ENCODE data around the gene NRROS. TPM values are rescaled to one million over a fixed set of nuclear protein-coding genes. Genes with fewer than 3 reads are reported as not detected.

The NRROS gene
- total RNA-seq, 1 experiment from 2014 or later, result not detected

DNA sequence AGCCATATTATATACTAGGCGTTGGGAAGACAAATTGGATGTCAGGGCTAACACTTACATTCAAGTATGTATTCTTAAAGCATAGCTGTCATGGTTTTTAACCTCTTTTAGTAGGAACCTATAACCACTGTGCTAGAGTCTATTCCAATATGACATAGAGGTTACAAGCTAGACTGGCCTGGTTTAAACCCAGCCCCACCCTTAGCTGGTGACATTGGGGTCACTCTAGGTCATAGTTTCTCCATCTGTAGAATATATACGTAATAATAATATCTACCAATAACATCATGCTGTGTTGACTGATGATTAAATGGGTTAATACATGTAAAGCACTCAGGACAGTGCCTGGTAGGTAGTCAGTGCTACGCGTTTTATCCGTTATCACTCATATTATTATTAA lies 16.7 kb downstream of the NRROS start:
- Histone ChIP-seq H3K9me3 (no peaks in the 10 kb centered on the region), H3K36me3 (no peaks in the 10 kb centered on the region), H3K27me3 (no peaks in the 10 kb centered on the region), H3K4me3 (no peak overlapping the region)
- DNase-seq, result no peak

DNA sequence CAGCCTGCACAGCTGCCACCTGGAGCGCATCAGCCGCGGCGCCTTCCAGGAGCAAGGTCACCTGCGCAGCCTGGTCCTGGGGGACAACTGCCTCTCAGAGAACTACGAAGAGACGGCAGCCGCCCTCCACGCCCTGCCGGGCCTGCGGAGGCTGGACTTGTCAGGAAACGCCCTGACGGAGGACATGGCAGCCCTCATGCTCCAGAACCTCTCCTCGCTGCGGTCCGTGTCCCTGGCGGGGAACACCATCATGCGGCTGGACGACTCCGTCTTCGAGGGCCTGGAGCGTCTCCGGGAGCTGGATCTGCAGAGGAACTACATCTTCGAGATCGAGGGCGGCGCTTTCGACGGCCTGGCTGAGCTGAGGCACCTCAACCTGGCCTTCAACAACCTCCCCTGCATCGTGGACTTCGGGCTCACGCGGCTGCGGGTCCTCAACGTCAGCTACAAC lies 20.4 kb downstream of the NRROS start:
- H3K9me3 ChIP-seq, result no peaks in the 10 kb centered on the region
- no peaks in the 10 kb centered on the region for H3K36me3 ChIP-seq
- no peaks in the 10 kb centered on the region for H3K27me3 ChIP-seq
- H3K4me3 ChIP-seq, result no peak overlapping the region
- DNase-seq, result no peak

DNA sequence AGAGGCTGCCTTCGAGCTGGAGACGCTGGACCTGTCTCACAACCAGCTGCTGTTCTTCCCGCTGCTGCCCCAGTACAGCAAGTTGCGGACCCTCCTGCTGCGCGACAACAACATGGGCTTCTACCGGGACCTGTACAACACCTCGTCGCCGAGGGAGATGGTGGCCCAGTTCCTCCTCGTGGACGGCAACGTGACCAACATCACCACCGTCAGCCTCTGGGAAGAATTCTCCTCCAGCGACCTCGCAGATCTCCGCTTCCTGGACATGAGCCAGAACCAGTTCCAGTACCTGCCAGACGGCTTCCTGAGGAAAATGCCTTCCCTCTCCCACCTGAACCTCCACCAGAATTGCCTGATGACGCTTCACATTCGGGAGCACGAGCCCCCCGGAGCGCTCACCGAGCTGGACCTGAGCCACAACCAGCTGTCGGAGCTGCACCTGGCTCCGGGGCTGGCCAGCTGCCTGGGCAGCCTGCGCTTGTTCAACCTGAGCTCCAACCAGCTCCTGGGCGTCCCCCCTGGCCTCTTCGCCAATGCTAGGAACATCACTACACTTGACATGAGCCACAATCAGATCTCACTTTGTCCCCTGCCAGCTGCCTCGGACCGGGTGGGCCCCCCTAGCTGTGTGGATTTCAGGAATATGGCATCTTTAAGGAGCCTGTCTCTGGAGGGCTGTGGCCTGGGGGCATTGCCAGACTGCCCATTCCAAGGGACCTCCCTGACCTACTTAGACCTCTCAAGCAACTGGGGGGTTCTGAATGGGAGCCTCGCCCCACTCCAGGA lies 21.1 kb downstream of the NRROS start:
- no peaks in the 10 kb centered on the region for H3K9me3 ChIP-seq
- DNase-seq, result no peak
- H3K4me3 ChIP-seq, result no peak overlapping the region
- no peaks in the 10 kb centered on the region for H3K27me3 ChIP-seq
- no peaks in the 10 kb centered on the region for H3K36me3 ChIP-seq

DNA sequence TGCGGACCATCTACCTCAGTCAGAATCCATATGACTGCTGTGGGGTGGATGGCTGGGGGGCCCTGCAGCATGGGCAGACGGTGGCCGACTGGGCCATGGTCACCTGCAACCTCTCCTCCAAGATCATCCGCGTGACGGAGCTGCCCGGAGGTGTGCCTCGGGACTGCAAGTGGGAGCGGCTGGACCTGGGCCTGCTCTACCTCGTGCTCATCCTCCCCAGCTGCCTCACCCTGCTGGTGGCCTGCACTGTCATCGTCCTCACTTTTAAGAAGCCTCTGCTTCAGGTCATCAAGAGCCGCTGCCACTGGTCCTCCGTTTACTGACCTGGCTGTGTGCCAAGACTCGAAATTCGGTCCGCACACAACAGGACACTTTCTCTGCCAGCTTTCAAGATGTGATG lies 21.9 kb downstream of the NRROS start:
- H3K27me3 ChIP-seq, result no peaks in the 10 kb centered on the region
- DNase-seq, result no peak
- no peak overlapping the region for H3K4me3 ChIP-seq
- H3K9me3 ChIP-seq, result no peaks in the 10 kb centered on the region
- H3K36me3 ChIP-seq, result no peaks in the 10 kb centered on the region

DNA sequence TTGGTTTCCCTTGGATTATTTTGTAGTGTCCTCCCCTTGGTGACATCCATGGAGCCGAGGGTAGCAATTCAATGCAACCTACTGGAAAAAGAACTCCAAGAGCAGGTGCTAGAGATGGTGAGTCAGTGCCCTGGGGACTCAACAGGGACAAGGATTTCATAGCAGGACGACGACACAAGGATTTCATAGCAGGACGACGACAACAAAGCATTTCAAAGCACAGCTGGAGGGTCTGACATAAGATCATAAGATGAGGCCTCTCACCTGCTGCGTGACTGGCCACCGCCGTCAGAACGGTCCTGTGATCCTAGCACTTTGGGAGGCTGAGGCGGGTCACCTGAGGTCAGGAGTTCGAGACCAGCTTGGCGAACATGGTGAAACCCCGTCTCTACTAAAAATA lies 22.5 kb downstream of the NRROS start:
- H3K27me3 ChIP-seq, result no peaks in the 10 kb centered on the region
- no peak for DNase-seq
- H3K36me3 ChIP-seq, result no peaks in the 10 kb centered on the region
- no peaks in the 10 kb centered on the region for H3K9me3 ChIP-seq
- no peak overlapping the region for H3K4me3 ChIP-seq

DNA sequence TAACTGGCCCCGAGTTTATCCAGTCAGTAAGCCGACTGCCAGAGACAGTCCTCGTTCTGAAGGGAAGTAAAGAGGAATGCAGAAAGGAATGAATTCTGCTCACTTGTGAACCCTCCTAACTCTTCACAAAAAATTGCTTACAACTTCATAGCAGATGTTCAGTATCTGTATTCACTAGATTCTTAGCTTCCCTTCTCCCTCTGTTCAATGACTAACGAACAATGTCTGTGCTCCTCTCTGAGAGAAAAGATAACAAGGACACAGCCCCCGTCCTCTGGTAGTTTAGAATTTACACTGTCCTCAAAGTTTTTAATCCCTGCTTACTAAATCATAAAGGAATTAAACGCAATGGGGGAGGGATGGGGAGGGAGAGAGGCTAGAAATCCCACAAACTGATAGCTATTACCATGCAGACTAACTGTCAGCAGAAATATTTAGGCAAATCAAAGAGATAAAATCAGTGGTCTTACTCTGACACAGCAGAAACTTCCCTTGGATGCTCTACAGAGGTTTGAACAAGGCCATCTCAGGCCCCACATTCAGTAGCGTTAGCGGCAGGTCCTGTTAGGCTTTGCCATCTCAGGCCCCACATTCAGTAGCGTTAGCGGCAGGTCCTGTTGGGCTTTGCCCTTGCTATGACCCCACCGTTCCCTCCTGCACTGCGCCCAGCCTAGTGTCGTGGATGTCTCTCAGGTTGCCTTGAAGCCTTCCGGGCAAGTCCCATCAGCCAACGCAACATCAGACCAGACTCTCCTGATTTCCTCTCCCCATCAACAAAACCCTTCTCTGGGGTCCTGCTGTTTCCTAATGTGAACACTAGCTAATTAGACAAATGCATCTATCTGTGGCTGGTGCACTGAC lies 23.4 kb downstream of the NRROS start:
- Histone ChIP-seq H3K9me3 (no peaks in the 10 kb centered on the region), H3K4me3 (no peak overlapping the region), H3K27me3 (peaks cover 3% of the 10 kb centered on the region; the same call in 1 of the 2 replicates), H3K36me3 (no peaks in the 10 kb centered on the region)
- DNase-seq, result no peak

DNA sequence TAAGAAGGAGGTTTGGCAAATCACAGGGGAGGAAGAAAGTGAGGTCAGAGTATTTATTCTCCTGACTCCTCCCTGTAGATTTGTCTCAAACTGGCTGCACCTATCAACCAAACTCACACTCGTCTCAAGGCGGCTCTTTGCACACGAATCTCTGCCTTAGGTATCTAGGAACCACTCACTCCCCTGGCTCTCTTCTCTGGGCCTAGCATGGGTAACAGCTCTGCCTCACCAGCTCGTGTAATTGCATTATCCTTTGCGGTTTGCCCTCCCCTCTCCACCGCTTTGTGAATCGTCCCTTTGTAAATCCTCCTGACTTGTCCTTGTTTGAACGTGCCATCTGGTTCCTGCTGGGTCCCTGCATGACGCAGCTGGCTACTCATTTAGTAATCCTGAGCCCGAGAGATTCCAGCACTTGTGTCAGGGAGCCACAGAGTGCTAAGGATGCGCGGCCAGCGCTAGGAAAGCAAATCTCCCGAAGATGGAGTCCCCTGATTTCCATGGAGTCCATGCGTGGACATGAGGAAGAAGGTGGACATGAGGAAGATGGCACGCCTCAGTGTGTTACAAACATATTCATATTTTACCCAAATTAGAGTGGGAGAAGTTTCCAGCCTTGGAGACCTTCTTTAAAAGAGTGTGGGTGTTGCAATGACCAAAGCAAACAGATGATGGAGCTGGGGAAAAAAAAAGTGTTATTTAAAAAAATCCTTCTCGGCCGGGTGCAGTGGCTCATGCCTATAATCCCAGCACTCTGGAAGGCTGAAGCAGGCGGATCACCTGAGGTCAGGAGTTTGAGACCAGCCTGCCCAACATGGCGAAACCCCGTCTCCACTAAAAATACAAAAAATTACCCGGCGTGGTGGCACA lies 26.7 kb downstream of the NRROS start:
- Histone ChIP-seq H3K27me3 (peaks cover 19% of the 10 kb centered on the region), H3K4me3 (no peak overlapping the region), H3K9me3 (no peaks in the 10 kb centered on the region), H3K36me3 (no peaks in the 10 kb centered on the region)
- peak; percentile 86 for DNase-seq

DNA sequence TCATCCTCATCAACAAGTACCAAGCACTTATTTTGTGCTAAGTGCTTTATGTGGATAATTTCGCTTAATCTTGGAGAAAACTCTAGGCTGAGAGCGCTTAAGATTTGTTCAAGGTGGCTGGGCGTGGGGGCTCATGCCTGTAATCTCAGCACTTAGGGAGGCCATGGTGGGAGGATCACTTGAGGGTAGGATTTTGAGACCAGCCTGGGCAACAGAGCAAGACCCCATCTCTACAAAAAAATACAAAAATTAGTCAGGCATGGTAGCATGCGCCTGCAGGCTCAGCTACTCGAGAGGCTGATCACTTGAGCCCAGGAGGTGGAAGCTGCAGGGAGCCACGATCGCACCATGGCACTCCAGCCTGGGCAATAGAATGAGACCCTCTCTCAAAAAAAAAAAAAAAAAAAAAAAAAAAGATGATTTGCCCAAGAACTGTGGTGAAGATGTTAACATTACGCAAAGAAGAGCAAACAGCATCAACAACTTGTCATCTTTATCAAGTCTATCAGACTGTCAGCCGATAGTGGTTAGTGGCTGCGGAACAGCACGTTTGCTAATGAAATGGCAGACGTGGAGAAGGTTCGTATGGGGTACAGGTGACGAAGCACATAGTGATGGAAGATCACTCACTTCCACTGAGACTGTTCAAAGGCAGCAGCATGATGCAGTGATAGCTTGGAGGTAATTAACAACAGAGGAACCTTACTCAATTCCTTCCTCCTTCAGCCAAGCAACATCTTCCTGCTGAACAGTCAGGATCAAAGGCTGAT lies 27.7 kb downstream of the NRROS start:
- no peaks in the 10 kb centered on the region for H3K36me3 ChIP-seq
- no peaks in the 10 kb centered on the region for H3K9me3 ChIP-seq
- DNase-seq, result no peak
- H3K4me3 ChIP-seq, result no peak overlapping the region
- H3K27me3 ChIP-seq, result peaks cover 23% of the 10 kb centered on the region

DNA sequence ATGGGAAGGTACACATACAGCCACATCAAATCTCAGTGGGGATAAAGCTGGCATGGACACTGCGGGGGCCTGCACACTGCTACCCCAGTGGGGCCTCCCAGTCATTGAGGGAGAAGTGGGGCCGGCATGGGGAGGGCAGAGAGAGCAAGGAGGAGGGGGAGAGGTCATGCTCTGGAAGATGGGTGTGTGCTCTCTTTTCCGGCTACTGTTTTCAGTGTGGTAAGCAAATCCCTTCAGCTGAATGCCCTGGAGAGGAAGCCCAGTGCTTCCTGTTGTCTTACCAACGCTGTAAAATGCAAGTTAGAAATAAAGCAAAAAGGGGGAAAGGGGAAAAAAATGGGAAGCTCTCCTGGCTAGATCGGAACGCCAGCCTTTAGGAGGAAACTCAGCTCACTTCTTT lies 30.8 kb downstream of the NRROS start:
- no peaks in the 10 kb centered on the region for H3K36me3 ChIP-seq
- no peak overlapping the region for H3K4me3 ChIP-seq
- H3K9me3 ChIP-seq, result no peaks in the 10 kb centered on the region
- peaks cover 41% of the 10 kb centered on the region for H3K27me3 ChIP-seq
- DNase-seq, result no peak

DNA sequence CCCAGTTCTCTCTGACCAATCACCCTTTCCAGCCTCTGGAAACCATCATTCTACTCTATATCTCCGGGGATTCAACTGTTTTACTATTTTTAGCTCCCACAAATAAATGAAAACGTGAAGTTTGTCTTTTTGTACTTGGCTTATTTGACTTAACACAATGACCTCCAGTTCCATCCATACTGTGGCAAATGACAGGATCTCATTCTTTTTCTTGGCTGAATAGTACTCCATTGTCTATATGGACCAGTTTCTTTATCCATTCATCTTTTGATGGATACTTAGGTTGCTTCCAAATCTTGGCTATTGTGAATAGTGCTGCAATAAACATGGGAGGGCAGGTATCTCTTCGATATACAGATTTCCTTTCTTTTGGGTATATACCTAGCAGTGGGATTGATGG lies 34.1 kb downstream of the NRROS start:
- Histone ChIP-seq H3K36me3 (no peaks in the 10 kb centered on the region), H3K4me3 (no peak overlapping the region), H3K9me3 (no peaks in the 10 kb centered on the region), H3K27me3 (peaks cover 59% of the 10 kb centered on the region)
- DNase-seq, result no peak

DNA sequence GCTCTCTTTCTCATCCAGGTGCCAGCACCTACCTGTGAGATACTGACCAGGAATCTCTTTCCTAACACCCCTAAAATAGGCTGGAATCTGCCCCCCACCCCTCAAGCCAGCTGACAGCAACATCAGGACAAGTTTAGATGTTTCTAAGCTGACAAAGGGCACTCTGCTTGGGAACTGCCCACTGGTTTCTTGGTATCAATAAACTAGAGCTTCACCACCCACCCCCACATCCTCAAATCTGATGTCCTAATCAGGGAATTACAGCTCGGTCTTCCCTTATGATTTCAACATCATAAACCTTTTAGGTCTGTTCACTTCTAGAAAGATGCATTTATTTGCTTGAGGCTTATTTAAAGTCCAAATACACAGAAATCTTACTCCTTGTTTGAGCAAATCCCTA lies 37.9 kb downstream of the NRROS start:
- Histone ChIP-seq H3K36me3 (no peaks in the 10 kb centered on the region), H3K4me3 (no peak overlapping the region), H3K9me3 (no peaks in the 10 kb centered on the region), H3K27me3 (peaks cover 74% of the 10 kb centered on the region)
- no peak for DNase-seq

DNA sequence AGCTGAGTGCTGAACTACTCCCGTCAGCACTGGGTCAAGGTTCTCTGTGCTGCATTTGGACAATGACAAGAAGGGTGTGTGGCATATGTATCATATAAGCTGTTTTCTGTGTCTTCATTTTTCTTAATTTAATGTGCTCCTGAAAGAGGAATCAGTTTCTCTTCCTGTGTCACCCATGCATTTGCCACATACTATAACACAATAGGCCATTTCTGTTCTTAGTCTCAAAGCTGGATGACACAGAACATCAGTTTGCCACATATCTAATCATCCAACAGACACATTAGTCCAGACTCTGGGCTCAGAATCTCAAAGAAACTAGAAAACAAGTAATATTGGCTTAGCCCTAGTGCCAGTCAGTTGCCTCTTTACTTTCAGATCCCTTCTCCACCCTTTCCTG lies 38.4 kb downstream of the NRROS start:
- Histone ChIP-seq H3K9me3 (no peaks in the 10 kb centered on the region), H3K4me3 (no peak overlapping the region), H3K27me3 (peaks cover 75% of the 10 kb centered on the region), H3K36me3 (no peaks in the 10 kb centered on the region)
- no peak for DNase-seq

DNA sequence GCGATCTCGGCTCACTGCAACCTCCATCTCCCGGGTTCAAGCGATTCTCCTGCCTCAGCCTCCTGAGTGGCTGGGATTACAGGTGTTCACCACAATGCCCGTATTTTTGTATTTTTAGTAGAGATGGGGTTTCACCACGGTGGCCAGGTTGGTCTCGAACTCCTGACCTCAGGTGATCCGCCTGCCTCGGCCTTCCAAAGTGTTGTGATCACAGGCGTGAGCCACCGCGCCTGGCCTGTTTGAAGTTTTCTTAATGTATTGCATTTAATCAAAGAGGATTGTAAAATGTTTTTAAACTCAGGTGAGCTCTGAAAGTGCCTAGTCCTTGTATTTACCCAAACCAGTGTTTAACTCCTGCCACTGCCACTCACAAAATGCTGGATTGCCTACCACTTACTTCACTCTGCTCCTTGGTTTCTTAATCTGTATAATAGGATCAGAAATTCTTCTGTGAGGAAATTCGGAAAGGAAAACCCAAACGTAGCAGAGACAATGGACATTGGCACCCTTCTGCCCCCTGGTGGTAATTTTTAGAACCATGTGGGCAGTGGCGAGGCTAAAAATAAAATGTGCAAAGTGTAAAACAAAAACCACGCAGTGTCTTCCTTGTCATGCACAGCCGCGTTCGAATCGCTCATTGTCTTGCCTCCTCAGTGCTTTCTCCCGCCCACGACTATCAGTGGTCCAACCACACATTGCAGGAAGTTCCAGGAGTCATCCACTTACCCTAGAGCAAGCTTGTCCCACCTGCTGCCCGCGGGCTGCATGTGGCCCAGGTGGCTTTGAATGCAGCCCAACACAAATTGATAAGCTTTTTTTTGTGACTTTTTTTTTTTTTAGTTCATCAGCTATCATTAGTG lies 45.3 kb downstream of the NRROS start:
- peak; percentile 52 for DNase-seq
- H3K9me3 ChIP-seq, result no peaks in the 10 kb centered on the region
- H3K27me3 ChIP-seq, result peaks cover 34% of the 10 kb centered on the region
- no peaks in the 10 kb centered on the region for H3K36me3 ChIP-seq
- H3K4me3 ChIP-seq, result no peak overlapping the region

DNA sequence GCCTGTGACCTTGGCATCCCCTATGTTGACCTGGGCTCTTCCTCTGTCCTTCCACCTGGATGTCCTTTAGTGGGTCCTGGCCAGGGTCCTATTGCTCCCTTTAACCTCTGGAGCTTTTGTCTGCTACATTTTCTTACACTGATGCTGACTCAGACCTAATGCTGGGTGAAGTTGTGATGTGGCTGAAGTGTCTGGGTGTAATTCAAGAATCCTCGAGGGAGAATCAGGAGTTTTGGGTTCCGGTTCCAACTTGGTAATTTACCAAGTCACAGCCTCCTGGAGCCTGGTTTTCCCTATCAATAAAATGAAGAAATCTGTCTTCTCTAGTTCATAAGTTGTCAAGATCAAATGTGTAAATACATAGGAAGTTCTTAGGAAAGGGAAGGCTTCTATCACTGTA lies 46.9 kb downstream of the NRROS start:
- Histone ChIP-seq H3K4me3 (no peak overlapping the region), H3K9me3 (no peaks in the 10 kb centered on the region), H3K36me3 (no peaks in the 10 kb centered on the region), H3K27me3 (peaks cover 17% of the 10 kb centered on the region)
- no peak for DNase-seq

DNA sequence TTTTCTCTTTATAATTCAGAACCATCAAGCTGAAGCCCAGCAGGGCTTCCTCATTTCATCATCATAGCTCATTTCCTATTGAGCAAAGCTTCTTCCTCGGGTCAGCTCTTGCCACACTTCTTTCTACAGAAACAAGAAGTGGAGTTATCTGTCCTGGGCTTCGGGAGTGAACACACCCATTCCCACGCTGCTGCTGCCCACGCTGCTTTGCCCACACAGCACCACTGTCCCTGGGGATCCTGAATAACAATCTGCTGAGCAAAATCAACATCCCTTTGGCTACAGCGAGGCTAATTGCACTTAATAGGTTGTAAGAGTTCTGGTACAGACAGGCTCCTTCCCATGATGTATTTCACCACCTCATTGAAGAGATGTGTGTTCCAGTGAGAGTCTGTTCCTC lies 48.9 kb downstream of the NRROS start:
- H3K9me3 ChIP-seq, result no peaks in the 10 kb centered on the region
- no peak overlapping the region for H3K4me3 ChIP-seq
- peaks cover 6% of the 10 kb centered on the region for H3K27me3 ChIP-seq
- DNase-seq, result no peak
- no peaks in the 10 kb centered on the region for H3K36me3 ChIP-seq

Measured in MG63 (cell line).